Middle frontal gyrus (tissue), 1 donor: ENCODE results near the gene SLC8A2.
"Not testable (repeated sequence)": the region's sequence is repeated elsewhere in the genome, so short reads cannot be mapped to it uniquely, and the experiment has no call there.

Source experiments
- DNase-seq: peaks from one replicate; pipeline ENCODE4 v3.0.0-alpha.2; 2015; ENCODE audit warnings: low spot score; ENCODE audit errors: extremely low spot score

SLC8A2 gene

DNA sequence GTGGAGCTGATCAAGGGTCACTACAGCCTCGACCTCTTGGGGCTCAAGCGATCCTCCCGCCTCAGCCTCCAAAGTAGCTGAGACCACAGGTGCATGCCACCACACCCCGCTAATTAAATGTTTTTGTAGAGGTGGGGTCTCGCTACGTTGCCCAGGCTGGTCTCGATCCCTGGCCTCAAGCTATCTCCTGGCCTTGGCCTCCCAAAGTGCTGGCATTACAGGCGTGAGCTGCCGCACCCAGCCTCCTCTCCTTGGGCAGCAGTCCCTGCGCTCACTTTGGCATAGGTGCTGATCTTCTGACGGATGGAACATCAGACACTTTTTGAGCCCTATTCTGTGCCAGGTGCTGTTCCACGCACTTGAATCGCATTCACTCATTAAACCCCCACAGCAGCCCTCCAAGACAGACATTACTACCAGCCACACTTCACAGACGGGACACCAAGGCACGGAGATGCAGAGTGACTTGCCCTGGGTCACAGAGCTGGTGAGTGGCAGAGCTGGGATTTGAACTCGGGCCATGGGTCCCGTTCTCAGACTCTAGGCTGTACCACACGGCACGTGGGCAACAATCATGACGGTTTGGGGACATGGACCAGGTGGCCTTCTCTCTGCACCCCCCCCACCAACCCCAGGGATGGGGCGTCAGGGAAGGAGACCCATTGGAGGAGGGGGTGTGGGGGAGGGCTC is 55.6 kb downstream of the SLC8A2 start:
- no peak for DNase-seq

GRCh38 chr19:47414469-47414868 is 57.2 kb downstream of the SLC8A2 start:
- peak; percentile 51 for DNase-seq

DNA sequence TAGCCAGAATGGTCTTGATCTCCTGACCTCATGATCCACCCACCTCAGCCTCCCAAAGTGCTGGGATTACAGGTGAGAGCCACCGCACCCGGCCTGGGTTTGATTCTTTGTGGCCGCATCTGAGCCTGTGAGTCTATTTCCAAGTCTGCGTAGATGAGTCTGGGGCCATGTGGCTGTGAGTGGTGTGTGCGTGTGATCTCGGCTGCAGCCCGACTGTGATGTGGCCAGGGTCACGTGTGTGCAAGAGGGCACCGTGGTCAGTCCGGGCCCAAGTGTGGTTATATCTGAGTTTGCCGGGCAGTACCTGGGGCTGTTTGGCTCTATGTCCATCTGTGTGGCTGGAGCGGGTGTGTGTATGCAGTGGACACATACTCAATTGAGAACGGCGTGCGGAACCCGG is 57.8 kb downstream of the SLC8A2 start:
- no peak for DNase-seq

- DNase-seq: not testable (repeated sequence)
These were observed 60.0 kb downstream of the SLC8A2 start for GRCh38 chr19:47411696-47412095.

GRCh38 chr19:47411101-47411500 is 60.6 kb downstream of the SLC8A2 start:
- DNase-seq: no peak

DNA sequence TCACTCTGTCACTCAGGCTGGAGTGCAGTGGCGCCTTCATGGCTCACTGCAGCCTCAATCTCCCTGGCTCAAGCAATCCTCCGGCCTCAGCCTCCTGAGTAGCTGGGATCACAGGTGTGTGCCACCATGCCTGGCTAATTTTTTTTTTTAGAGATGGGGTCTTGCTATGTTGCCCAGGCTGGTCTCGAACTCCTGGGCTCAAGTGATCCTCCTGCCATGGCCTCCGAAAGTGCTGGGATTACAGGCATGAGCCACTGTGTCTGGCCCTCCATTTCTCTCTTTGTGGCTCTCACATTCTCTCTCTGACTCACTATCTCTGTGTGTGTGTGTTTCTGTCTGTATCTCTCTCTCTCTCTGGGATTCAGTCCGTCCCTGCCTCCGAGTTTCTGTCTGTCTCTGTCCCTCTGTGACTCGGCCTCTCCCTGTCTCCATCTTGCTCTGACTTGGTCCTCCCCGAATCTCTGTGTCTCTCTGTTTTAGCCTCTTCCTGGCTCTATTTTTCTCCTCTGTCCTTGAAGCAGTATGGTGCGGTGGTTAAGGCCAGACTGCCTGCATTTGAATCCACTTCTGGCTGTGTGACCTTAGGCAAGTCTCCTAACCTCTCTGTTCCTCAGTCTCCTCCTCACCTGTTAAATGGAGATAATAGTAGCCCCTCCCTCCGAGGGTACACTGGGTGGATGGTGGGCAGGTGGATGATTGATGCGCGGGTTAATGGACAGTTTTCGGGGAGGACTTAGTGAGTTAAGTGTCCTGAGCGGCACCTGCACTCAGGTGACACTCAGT is 63.3 kb downstream of the SLC8A2 start:
- no peak for DNase-seq

DNA sequence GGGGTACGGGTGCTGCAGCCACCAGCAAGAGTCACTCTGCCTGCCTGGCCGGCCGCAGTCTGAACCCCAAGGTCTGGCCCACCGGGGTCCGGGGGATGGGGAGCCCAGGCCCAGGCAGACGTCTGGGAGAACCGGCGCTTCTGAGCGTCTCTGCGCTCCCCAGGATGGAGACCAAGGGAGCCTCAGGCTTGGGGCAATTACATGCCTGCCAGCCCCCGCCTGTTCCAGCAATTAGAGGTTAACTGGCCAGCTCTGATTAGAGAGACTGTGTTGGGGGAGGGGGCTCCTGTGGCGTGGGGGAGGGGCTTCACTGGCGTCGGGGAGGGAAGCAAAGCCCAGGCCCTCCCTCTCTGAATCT is 64.3 kb downstream of the SLC8A2 start:
- no peak for DNase-seq

GRCh38 chr19:47406711-47407416 is 64.8 kb downstream of the SLC8A2 start:
- no peak for DNase-seq

DNA sequence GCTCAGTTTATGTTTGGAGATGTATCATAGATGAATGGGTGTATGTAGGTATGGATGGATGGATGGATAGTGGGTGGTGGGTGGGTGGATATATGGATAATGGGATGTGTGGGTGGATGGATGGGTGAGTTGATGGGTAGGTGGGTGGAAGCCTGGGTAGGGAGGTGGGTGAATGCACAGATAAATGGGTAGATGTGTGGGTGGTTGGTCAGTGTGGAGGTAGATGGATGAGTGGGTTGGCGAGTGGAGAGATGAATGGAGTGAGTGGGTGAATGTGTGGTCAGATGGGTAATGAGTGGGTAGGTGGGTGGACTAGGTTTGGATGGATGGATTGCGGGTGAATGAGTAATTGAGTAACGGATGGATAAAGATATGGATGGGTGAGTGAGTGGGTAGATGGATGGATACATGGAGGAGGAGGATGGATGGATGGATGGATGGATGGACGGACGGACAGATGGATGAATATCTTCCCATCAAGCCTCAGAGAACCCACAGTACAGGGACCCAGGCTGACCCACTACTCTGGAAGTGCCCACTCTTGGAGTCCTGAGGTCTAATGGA is 65.8 kb downstream of the SLC8A2 start:
- DNase-seq: no peak

DNA sequence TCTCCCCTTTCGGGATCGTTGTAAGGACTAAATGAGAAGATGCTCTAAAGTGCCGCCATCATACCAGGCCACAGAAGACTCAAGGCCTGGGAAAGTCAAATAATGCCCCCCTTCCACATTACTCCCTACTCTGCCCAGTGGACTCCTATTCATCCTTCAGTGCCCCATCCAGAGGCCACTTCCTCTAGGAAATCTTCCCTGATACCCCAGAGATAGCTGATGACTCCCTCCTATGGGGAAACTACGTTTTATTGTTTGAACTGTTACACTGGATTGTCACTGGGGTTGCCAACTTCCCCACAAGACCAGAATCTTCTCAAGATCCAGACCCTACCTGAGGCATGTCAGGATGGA is 66.5 kb downstream of the SLC8A2 start:
- no peak for DNase-seq

- no peak for DNase-seq
These were observed 67.1 kb downstream of the SLC8A2 start for GRCh38 chr19:47404334-47405196.

DNA sequence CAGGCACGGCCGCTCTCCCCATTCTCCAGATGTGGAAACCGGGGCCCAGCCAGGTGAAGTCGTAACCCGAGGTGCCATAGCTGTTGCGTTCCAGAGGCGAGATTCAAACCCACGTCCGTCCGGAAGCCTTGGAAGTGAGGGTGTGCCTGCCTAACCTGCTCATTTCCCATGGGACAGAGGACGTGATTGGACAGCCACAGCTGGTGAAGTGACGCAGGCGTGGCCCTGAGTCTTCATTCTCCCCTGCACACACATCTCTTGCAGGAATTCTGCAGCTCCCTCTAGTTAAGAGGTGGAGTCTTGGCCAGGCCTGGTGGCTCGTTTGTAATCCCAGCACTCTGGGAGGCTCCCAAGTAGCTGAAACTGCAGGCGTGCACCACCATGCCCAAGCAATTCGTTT is 69.2 kb downstream of the SLC8A2 start:
- no peak for DNase-seq

- no peak for DNase-seq
These were observed 72.7 kb downstream of the SLC8A2 start for GRCh38 chr19:47398707-47399597.

- peak; percentile 43 for DNase-seq
These were observed 80.0 kb downstream of the SLC8A2 start for GRCh38 chr19:47391510-47392223.

- no peak for DNase-seq
These were observed 80.9 kb downstream of the SLC8A2 start for GRCh38 chr19:47390533-47391488.

GRCh38 chr19:47389150-47389556 is 82.5 kb downstream of the SLC8A2 start:
- no peak for DNase-seq

GRCh38 chr19:47388721-47389120 is 83.0 kb downstream of the SLC8A2 start:
- DNase-seq: not testable (repeated sequence)

- DNase-seq: not testable (repeated sequence)
These were observed 84.1 kb downstream of the SLC8A2 start for GRCh38 chr19:47387623-47388022.
